Stimulated activated CD4-positive, alpha-beta T cell treated with anti-CD3 and anti-CD28 coated beads, Interleukin-1b, Interleukin-23, amount 100 ng/mL, for 4 hours (primary cell): ENCODE results near the gene CDH13.

ENCODE experiments used
- DNase-seq, 2 donors: peaks; one replicate each; pipeline ENCODE4 v3.0.0-alpha.2; 2020; ENCODE audit warnings: low read depth in 2 of 2

The CDH13 gene

GRCh38 chr16:82996814-82997213 lies 370.0 kb downstream of the CDH13 start:
- no peak for DNase-seq

- DNase-seq: no peak
These were observed 372.9 kb downstream of the CDH13 start for GRCh38 chr16:82999711-83000110.

GRCh38 chr16:83002351-83003334 lies 375.9 kb downstream of the CDH13 start:
- no peak for DNase-seq

GRCh38 chr16:83004868-83005652 lies 378.3 kb downstream of the CDH13 start:
- no peak for DNase-seq

- DNase-seq: no peak
These were observed 378.9 kb downstream of the CDH13 start for GRCh38 chr16:83005653-83006160.

- no peak for DNase-seq
These were observed 384.3 kb downstream of the CDH13 start for GRCh38 chr16:83010776-83011720.

GRCh38 chr16:83011939-83012338 lies 385.2 kb downstream of the CDH13 start:
- no peak for DNase-seq

GRCh38 chr16:83013071-83013470 lies 386.3 kb downstream of the CDH13 start:
- no peak for DNase-seq

GRCh38 chr16:83019963-83020362 lies 393.2 kb downstream of the CDH13 start:
- DNase-seq: no peak

GRCh38 chr16:83021045-83021444 lies 394.3 kb downstream of the CDH13 start:
- DNase-seq: no peak

GRCh38 chr16:83021746-83022145 lies 395.0 kb downstream of the CDH13 start:
- DNase-seq: no peak

- no peak for DNase-seq
These were observed 396.2 kb downstream of the CDH13 start for GRCh38 chr16:83023011-83023410.

- DNase-seq: no peak
These were observed 396.9 kb downstream of the CDH13 start for GRCh38 chr16:83023640-83024039.

- DNase-seq: no peak
These were observed 401.2 kb downstream of the CDH13 start for GRCh38 chr16:83027973-83028372.

- no peak for DNase-seq
These were observed 402.7 kb downstream of the CDH13 start for GRCh38 chr16:83029467-83029866.

GRCh38 chr16:83031524-83031923 lies 404.8 kb downstream of the CDH13 start:
- DNase-seq: no peak

- no peak for DNase-seq
These were observed 410.3 kb downstream of the CDH13 start for GRCh38 chr16:83037102-83037501.

GRCh38 chr16:83037884-83038283 lies 411.1 kb downstream of the CDH13 start:
- DNase-seq: no peak

- DNase-seq: no peak
These were observed 413.4 kb downstream of the CDH13 start for GRCh38 chr16:83040174-83040573.

- no peak for DNase-seq
These were observed 417.8 kb downstream of the CDH13 start for GRCh38 chr16:83044589-83044988.

GRCh38 chr16:83045790-83046189 lies 419.0 kb downstream of the CDH13 start:
- no peak for DNase-seq
